Measurements from ENCODE around the gene FAXC. TPM values are rescaled to one million over a fixed set of nuclear protein-coding genes. Genes with fewer than 3 reads are reported as not detected.

The FAXC gene
- total and polyA plus RNA-seq, 2 of the 13 experiments (the other 11 are each of a cell fraction or from before 2014, with no cell fraction given), result 0.11 to 0.63 TPM

DNA sequence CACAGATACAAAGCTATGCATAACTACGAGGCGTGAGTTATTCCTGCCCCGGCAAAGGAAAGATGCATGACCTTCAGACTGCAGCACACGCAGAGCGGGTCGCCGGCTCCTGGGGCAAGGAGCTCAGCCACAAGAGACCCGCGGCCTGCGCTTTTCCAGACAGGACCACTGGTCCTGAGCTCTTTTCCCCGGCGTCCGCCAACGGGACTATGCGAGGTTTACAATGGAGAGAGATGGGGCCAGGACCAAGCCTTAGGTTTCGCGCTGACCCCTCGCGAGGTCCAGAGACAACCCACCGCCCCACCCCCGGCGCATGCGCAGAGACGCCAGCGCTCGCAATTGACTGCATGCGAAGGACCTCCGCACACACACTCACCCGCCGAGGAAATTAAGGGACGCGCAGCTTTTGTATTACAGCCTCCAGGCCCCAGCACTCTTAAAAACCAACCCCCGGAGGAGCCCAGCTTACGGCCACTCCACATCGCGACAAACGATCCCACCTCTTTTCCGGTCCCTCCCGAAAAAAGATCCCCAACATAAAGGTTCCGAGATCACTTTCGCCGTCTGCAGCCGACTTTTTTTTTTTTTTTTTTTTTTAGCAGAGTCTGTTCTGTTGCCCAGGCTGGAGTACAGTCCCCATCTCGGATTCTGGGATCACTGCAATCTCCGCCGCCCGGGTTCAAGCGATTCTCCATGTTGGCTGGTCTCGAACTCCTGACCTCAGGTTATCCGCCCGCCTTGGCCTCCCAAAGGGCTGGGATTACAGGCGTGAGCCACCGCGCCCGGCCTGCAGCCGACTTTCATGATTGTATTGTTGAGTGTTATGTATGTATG is 44.4 kb upstream of the FAXC start, which contains the start of gene COQ3 (continued):
- TF ChIP-seq, protein P1, sequence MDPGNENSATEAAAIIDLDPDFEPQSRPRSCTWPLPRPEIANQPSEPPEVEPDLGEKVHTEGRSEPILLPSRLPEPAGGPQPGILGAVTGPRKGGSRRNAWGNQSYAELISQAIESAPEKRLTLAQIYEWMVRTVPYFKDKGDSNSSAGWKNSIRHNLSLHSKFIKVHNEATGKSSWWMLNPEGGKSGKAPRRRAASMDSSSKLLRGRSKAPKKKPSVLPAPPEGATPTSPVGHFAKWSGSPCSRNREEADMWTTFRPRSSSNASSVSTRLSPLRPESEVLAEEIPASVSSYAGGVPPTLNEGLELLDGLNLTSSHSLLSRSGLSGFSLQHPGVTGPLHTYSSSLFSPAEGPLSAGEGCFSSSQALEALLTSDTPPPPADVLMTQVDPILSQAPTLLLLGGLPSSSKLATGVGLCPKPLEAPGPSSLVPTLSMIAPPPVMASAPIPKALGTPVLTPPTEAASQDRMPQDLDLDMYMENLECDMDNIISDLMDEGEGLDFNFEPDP (CRISPR knock-in tag; conservative IDR thresholded peaks at IDR 0.05), result no peak
- TF ChIP-seq WIZ (CRISPR knock-in tag; IDR thresholded peaks at IDR 0.05), result no peak
- TF ChIP-seq ZNF878 (CRISPR knock-in tag; IDR thresholded peaks at IDR 0.05), result peak; percentile 72
- TF ChIP-seq ZNF749 (CRISPR knock-in tag; IDR thresholded peaks at IDR 0.05; ENCODE audit: borderline replicate concordance), result no peak
- TF ChIP-seq, protein P2, sequence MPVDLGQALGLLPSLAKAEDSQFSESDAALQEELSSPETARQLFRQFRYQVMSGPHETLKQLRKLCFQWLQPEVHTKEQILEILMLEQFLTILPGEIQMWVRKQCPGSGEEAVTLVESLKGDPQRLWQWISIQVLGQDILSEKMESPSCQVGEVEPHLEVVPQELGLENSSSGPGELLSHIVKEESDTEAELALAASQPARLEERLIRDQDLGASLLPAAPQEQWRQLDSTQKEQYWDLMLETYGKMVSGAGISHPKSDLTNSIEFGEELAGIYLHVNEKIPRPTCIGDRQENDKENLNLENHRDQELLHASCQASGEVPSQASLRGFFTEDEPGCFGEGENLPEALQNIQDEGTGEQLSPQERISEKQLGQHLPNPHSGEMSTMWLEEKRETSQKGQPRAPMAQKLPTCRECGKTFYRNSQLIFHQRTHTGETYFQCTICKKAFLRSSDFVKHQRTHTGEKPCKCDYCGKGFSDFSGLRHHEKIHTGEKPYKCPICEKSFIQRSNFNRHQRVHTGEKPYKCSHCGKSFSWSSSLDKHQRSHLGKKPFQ (CRISPR knock-in tag; IDR thresholded peaks at IDR 0.05; ENCODE audit: insufficient replicate concordance), result no peak
- peak; percentile 85 for TF ChIP-seq GABPB1 (CRISPR knock-in tag; IDR thresholded peaks at IDR 0.05)
- TF ChIP-seq JUN (CRISPR knock-in tag; IDR thresholded peaks at IDR 0.05), result peak; percentile 25; the same call in 1 of the 2 replicates
- TF ChIP-seq RBFOX2 (IDR thresholded peaks at IDR 0.05; ENCODE audit: low read depth, low read length), result peak; percentile 72
- TF ChIP-seq ZNF567 (CRISPR knock-in tag; IDR thresholded peaks at IDR 0.05; ENCODE audit: borderline replicate concordance), result peak; percentile 57; the same call in 1 of the 2 replicates
- TF ChIP-seq ZNF841 (CRISPR knock-in tag; IDR thresholded peaks at IDR 0.05; ENCODE audit: borderline replicate concordance), result no peak
- TF ChIP-seq PITX1 (CRISPR knock-in tag; IDR thresholded peaks at IDR 0.05), result no peak
- TF ChIP-seq ZNF605 (CRISPR knock-in tag; IDR thresholded peaks at IDR 0.05), result peak; percentile 74; the same call in 1 of the 2 replicates
- TF ChIP-seq FOSL1 (CRISPR knock-in tag; IDR thresholded peaks at IDR 0.05; ENCODE audit: borderline replicate concordance), result no peak
- TF ChIP-seq ZNF768 (CRISPR knock-in tag; IDR thresholded peaks at IDR 0.05), result peak; percentile 24; the same call in 1 of the 2 replicates
- TF ChIP-seq, protein P3, sequence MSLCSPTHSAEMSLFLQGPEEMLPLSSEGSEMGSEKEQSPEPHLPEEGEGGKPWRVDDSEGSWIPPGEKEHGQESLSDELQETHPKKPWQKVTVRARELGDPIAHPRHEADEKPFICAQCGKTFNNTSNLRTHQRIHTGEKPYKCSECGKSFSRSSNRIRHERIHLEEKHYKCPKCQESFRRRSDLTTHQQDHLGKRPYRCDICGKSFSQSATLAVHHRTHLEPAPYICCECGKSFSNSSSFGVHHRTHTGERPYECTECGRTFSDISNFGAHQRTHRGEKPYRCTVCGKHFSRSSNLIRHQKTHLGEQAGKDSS (CRISPR knock-in tag; IDR thresholded peaks at IDR 0.05; ENCODE audit: borderline replicate concordance, low read depth), result peak; percentile 71; the same call in 1 of the 2 replicates
- no peak for TF ChIP-seq ZNF7 (CRISPR knock-in tag; IDR thresholded peaks at IDR 0.05)
- no peak for TF ChIP-seq STAG1 (CRISPR knock-in tag; IDR thresholded peaks at IDR 0.05)
- peak; percentile 76; the same call in 1 of the 2 replicates for TF ChIP-seq TAF1 (CRISPR knock-in tag; IDR thresholded peaks at IDR 0.05)
- no peak for TF ChIP-seq RCOR2 (CRISPR knock-in tag; IDR thresholded peaks at IDR 0.05)
- no peak for TF ChIP-seq FOXK2 (IDR thresholded peaks at IDR 0.05)
- 0 out of 2 replicates have a peak, but pooled peaks have one; percentile 61 for TF ChIP-seq ESRRA (CRISPR knock-in tag; IDR thresholded peaks at IDR 0.05; ENCODE audit: low read depth)
- no peak for TF ChIP-seq SMYD3 (CRISPR knock-in tag; IDR thresholded peaks at IDR 0.05)
- TF ChIP-seq, protein P4, sequence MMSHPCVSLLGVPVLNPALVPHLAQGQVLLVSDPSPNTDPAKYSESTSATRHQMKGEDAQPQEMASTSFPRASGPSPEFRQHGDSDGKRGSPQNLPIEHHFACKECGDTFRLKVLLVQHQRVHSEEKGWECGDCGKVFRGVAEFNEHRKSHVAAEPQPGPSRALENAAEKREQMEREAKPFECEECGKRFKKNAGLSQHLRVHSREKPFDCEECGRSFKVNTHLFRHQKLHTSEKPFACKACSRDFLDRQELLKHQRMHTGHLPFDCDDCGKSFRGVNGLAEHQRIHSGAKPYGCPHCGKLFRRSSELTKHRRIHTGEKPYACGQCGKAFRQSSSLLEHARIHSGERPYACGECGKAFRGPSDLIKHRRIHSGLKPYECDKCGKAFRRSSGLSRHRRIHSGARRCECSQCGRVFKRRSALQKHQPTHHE (CRISPR knock-in tag; IDR thresholded peaks at IDR 0.05; ENCODE audit: borderline replicate concordance), result peak; percentile 88; the same call in 1 of the 2 replicates
